NK-92 (cell line): ENCODE results near the gene MED7.

Source experiments
- DNase-seq: peaks from one replicate; lab custom pipeline; 2025; ENCODE audit not compliant: unreplicated experiment; lab: John Stamatoyannopoulos, UW

The MED7 gene

DNA sequence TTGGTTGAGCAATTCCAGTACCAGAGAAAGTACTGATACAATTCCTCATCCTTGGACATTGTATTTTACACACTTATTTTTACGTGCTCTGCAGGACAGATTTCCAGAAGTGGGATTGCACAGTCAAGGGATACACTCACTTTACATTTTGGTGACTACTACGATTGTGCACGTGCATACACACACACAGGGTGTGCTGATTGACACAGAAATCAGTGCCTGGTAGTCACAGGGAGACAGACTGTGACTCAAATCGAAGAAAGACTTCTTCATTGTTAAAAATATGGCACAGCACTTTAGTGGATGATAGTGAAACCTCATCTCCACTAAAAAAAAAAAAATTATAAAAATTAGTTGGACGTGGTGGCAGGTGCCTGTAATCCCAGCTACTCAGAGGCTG is 21.9 kb upstream of the MED7 start:
- DNase-seq = no peak

DNA sequence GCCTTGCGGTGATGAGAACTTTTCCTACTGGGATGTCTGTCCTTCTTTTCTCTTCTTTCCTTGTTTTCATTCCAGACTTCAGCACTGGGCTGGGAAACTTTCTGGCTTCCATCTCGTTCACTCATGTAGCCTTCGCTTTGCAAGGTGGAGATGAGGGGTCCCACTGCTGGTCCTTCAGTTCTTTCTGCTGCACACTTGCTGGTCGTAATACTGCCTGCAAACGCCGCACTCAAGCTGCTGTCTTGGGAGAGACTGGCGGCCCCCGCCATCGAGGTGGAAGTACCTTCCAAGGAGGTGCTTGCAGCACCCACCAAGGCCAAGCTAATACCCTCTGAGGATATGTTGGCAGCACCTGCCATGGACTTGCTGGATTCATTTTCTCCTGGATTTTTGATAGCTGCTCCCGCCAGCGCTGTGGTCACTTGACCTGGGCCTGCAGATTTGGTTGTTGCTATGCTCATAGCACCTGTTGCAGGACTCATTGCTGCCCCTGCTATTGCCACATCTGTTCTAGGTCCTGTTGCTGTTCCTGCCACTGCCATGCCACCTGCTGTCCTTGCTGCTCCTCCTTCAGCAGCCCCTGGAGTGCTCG is 20.4 kb upstream of the MED7 start:
- no peak for DNase-seq

DNA sequence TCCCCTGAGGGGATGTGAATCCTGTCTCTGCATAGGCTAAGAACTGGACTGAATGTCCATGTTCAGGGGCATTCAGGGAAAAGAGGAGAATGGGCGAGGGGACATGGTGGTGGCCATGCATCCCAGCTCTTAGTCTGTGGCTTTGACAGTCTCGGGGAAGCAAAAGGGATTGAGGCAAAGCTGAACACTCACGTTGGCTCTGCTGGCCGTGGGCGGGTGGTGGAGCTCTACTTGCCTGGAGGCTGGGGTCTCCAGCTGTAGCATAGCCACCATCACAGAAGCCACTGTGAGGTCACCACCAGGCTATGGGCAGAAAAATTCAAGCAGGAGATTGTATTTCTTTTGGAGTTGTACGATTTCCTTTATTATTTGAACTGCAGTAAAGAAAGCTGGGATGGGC is 19.3 kb upstream of the MED7 start:
- DNase-seq = no peak

DNA sequence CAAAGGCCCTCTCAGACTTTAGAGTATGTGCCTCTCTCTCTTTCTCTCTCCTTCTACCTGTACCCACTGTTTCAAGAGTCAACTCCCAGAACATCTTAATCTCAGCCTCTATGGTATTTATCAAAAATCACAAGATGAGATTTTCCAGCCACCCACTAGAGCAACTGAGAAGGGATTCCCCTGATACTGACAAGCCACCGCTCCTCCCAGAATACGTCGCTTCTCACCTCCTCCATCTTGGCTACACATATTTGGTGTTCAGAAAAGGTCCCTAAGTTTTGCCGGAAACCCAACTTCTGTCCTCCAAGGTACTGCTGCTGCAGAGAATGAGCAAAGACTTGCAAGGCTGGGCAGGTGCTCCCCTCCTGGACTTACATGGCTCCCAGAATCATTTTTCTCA is 17.3 kb upstream of the MED7 start:
- DNase-seq = no peak

DNA sequence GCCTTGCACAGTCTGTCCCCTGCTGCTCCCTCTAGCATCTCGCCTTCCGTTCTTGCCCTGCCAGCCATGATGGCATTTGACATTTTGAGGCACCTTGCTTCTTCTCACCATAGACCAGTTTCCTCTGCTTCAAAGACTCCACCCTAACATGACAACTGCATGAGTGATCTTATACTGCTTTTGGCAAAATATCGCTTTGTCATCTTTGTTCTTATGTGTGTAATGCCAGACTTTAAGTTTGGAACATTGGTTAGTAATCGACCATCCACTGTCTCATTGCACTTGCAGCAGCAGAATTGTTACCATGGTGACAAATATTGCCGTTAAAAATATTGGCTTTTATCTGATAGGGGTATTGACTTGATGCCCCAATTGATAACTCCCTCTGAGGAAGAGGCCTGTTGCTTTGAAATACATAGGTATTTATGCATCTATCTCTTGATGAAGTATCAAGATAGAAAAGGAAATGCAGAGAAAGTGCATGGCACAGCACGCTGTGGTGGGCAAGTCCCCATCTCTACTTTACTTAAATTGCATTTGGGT is 16.6 kb upstream of the MED7 start:
- no peak for DNase-seq

DNA sequence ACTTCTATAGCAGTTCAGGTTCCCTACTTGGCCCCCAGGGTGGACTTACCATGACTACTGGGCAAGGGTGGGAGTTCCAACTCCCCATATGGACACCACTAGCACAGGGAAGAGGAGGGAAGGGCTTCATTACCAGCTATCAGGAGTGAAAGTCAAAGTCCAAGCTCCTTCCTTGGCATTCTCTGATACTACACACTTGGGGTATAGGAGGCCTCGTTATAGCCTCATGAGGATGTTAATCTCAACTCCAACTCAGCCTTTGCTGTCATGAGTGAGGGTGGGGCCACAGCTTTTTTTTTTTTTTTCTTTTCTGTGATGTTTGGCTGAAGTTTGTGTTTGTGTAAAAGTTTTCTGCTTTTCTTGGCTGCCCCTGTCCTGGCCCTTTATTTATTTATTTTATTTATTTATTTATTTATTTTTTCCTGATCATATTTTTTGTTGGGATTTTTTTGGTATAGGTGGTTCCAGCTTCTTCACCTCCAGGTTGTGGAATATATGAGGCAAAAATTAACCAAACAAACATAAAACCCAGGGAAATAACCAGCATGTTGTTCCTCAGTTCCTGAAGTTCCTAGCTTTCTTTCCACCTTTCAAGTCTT is 14.7 kb upstream of the MED7 start:
- no peak for DNase-seq

DNA sequence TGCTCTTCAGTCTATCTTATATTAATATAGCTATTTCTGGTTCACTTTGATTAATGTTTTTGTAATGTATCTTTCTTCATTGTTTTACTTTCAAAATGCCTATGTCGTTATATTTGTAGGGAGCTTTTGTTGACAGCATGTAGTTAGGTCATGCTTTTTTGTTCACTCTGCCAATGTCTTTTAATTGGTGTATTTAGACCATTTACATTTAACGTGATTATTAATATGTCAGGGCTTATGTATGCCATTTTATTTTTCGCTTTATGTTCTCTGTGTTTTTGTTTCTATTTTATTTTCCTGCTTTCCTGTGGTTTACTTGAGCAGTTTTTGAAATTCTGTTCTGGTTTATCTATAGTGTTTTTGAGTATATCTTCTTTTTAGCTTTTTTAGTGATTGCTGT is 12.6 kb upstream of the MED7 start:
- DNase-seq = no peak

DNA sequence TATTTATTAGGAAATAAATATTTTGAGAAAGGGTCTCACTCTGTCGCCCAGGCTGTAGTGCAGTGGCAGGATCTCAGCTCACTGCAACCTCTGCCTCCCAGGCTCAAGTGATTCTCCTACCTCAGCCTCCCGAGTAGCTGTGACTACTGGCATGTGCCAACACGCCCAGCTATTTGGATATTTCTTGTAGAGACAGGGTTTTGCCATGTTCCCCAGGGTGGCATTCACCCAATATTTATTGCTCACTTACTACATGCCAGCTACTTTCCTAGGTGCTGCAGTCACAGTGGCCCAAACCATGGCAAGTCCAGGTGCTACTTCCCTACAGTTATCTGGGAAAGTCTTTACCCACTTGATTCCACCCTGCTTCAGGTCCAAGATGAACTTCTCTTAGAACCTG is 8.3 kb upstream of the MED7 start:
- DNase-seq = no peak

DNA sequence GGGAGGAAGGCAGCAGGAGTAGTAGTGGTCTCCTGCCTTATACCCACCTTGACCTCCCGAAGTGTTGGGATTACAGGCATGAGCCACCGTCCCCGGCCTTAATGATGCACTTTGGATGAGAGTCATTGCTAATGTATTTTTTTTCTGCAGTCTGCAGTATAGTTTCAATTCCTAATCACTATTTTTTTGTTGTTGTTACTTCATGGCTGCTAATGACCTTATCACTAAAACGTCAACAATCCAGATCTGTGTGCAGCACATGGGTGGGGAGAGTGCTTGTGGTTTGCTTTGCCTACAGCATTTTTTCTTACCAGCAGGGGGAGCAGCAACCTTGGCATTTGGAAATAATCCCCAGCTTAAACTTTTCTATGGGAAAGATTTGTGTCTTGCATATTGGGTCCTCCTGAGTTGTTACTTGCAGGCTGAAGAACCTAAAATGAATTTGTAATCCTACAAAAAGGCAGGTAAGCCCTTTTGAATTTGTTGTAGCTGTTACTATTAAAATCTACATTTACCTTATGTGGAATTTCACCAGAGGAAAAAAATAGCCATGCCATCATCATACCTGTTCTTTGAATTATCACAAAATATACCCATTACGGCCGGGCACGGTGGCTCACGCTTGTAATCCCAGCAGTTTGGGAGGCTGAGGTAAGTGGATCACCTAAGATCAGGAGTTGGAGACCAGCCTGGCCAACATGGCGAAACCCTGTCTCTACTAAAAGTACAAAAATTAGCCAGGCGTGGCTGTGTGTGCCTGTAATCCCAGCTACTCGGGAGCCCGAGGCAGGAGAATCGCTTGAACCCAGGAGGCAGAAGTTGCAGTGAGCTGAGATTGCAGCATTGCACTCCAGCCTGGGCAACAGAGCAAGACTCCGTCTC is 6.3 kb upstream of the MED7 start:
- no peak for DNase-seq

DNA sequence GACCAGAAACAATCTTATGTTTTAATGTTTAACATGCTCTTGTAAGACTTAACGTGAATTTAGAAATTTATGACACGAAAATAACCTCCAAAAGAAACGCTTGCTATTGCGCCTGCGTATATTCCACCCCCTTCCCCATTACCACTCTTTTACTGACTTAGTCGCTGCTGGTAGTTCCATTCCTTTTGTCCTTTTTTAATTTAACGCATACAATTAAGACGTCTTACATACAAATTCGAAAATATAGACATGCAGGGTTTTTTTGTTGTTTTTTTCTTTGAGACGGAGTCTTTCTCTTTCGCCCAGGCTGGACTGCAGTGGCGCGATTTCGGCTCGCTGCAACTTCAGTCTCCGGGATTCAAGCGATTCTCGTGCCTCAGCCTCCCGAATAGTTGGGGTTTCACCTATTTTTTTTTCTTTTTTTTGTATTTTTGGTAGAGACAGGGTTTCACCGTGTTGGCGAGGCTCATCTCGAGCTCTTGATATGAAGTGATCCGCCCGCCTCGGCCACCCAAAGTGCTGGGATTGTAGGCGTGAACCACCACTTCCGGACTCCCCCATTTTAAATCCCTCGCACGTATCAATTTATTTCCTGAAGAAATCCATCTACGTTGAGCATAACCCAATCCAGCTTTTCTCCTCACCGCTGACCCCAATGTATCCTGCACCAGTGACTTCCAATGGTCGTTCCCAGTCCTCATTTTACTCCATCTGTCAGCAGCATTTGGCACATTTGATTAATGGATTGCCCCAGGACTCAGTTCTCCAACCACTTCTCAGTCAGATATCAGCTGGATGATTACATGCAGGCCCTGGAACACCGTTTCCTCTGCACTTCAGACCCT is 684 bp upstream of the MED7 start:
- no peak for DNase-seq

DNA sequence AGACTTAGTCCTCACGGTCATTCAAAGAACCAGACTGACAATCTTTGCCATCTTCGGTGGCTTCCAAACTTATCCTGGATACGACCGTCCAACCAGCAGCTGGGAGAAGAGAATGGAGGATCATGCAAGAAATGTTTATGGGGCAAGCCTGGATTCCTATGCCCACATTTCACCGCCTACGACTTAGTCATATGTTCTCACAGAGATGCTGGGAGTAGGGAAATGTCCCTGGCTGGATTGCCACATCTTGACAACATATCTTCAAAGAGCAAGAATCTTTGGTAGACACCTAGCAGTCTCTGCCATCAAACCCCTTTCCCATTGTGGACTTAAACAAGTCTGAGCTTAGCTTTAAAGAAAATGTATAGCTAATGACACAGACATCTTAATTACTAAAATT is 5.0 kb downstream of the MED7 start:
- no peak for DNase-seq

DNA sequence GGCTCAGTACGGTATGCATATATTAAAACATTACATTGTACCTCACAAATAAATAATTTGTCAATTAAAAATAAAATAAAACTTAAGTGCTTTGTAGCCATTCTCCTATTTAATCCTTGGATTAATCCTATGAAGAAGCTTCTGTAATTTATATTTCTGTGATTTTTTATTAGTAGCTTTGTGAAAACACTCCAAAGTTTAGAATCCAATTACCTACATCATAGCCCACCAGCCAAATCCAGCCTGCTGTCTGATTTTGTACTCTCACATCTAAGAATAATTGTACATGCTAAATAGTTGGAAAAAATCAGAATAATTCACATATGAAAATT is 10.4 kb downstream of the MED7 start:
- DNase-seq = no peak

DNA sequence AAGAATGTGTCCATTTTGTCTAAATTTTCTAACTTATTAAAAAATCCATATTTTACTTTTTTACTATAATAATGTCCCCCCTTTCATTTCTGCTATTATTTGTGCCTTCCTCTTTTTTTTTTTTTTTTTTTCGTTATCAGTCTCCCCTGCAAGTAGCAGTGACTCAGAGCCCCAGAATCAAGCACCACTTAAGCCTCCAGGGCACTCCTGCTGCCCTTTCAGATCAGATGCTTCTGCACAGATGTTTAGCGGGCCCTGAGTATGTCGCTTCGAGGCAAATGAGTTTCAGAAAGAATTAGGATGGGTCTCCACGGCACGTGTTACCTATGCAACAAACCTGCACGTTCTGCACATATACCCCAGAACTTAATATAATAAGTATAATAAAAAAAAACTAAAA is 11.7 kb downstream of the MED7 start:
- no peak for DNase-seq

DNA sequence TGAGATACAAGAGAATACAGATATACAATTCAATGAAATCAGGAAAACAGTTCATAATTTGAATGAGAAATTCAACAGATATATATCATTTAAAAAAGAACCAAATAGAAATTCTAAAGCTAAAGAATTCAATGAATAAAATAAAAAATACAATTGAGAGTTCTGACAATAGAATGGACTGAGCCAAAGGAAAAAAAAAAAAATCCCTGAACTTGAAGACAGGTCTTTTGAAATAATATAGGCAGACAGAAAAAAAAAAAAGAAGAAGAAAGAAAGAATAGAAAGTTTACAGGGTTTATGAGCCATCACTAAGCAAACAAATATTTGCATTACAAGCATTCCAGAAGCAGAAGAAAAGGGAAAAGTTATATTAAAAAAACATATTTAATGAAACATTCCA is 21.0 kb downstream of the MED7 start:
- DNase-seq = no peak

DNA sequence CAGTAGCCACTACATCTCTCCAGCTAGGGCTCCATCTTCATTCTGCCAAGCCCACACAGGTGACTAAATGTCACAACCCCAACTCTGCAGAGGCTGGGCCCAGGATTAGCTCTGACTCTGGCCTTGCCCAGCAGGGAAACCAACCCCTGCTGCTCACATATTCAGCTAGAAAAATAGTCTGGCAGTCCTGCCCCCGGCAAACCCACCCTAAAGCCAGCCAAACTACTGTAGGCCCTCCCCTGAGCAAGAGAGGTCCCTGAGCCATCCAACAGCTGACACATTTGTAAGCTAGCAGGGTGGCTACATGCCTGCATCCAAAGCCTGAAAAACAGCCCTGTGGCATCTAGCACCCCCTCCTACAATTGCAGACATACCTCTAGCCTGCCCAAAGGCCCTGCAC is 22.6 kb downstream of the MED7 start:
- DNase-seq = no peak

DNA sequence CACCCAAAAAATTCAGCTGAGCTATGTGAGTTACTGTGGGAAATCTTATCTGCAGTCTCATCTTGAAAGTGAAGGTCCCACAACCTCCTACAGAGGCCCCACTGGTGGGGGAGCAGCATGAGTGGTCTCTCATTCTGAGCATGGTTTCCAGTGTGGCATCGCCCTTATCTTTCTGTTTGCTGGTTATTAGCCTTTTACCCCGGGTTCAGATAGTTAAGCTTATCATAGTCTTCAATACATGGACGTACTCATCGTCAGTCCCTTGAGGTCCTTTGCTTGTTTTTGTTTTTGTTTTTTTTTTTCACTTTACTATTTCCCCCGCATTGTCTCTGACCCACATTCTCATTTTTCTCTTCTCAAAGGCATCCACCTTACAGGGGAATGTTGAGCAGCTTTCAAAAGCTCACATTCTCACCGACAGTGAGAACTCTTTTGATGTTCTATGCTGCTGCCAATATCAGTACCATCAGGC is 26.1 kb downstream of the MED7 start:
- no peak for DNase-seq

DNA sequence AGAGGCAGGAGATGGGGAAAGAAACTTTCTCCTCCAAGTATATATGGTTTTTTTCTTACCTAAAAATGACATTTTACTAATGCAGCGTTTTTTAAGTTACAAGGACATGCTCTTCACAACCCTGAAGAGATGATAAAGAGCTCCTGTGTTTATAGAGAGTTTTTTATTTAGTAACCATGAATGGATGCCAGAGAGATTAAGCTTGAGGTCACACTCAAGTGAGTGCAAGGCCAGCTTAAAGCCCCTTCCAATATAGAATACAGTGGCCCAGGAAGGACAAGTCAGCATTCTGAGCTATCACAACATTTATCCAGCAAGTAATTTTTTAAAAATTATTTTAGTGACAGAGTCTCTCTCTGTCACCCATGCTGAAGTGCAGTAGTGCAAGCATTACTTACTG is 27.2 kb downstream of the MED7 start:
- no peak for DNase-seq

DNA sequence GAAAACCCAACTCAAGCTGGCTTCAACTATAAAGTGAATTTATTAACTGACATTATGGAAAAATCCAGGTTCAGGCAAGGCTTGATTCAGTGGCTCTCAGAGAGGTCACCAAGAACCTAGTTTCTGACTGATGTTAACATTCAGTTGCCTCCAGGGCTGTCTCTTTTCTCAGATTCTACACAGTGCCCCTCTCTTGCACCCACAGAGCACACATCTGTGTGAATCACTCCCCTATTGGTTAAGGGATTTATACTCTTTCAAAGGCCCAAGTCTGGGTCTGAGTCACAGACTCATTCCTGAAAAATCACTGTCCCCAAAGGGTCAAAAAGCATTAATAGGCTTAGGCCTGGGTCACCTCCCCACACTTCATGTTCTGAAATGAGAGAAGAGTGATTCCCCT is 27.7 kb downstream of the MED7 start:
- DNase-seq = no peak

DNA sequence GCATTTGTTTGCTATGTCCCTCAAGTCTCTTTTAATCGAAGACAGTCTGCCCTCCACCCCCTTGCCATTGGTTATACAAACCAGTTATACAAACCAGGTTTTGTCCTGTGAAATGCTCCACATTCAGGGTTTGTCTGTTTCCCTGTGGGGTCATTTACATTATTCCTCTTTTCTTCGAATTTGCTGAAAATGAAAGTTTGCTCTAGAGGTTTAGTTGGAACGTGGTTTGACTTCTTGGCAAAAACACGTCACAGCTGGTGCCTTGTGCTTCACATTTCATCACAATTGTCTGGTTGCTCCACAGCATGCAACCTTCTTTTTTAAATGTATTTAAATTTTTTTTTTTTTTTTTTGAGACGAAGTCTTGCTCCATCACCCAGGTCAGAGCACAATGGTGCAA is 29.7 kb downstream of the MED7 start:
- DNase-seq = no peak

DNA sequence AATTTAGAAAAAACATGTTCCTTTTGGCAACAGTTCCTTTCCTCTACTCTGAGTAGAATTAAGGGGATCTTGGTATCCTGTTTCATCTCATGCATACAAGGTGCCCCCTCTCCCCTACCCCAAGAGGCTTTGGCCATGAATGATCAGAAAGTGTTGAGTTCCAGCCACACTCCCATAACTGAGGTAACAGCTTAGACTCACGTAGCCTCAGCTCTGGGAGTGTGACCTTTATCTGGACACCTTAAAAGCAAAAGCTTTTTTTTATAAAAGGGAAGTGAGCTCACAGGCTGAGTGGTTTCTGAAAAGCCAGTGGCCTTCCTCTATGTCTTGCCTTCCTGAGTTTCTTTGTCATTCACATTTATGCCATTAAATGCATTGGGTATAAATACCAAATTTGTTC is 32.9 kb downstream of the MED7 start:
- no peak for DNase-seq

DNA sequence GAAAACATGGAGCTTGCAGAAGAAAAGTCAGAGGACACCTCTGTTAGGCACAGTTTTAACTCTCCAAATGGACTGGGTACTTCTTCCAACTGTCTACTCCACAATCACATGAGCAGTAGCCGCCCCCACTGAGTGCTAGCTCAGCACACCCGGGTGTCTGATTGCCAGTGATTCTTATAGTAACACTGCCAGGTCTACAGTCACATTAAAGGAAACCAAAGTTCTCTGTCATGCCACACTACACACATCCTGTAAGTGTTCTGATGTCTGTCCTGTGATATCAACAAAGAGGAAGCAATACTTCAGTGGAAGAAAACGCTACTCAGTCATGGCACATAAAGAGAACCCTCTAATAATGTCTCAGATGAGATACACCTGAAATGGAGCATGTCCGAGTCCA is 33.7 kb downstream of the MED7 start, which contains the start of gene HAVCR2:
Gene HAVCR2 (minus strand): TSS at position 69 of the 400 bp plus-strand sequence. CDS start 61 bp downstream, at position 8.
- DNase-seq = no peak
